Measurements from ENCODE around the gene BIN1.

The BIN1 gene

DNA sequence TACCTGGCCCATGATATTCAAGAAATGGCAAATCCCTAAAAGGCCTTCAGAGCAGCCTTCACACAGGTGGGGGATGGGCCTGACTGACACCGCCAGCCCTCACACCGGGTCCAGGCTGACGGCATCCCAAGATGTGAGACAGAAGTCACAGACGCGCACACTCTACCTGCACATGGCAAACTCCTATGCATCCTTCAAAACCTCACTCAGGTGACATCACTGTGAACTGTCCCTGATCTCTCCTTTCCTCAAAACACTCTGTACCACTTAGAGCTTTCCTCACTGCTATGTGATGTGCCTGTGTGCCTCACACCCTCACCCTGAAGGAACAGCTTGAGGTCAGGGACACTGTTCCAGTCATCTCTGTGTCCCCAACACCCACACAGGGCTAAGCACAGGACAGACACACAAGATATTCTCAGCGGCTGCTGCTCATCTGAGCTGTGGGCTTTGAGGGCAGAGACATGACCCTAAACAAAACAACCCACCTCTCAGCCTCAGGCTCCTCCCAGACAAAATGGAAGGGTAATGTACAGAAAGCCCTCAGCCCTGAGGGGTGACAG lies 27.5 kb downstream of the BIN1 start:
- no peak overlapping the region for H3K4me3 ChIP-seq (ENCODE audit: low read depth, low read length)

DNA sequence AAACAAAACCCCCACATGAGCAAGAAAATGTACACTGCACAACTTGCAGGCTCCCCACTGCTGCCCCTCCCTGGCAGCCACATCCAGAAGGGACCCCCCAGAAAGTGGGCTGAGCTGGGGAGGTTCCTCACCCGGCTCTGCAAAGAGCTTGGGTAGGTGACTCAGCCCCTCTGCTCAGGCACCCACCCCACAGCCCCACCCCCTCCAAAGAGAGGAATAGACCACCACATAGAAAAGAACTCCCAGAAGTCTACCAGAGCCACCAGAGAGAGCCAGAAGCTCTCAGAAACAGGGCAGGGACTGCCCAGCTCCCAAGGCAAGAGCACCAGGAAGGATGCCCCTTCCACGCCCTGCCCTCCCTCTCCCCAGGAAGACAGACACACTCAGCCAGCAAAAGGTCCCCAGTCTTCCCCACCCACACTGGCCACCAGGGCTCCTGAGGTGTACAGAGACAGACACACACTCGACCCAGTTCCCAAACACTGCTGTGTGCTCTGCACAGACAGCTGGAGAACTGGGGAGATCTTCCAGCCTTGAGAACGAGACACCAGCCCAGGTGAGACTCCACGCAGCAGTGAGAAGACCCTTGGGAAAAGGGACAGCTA lies 28.2 kb downstream of the BIN1 start:
- no peak overlapping the region for H3K4me3 ChIP-seq (ENCODE audit: low read depth, low read length)

DNA sequence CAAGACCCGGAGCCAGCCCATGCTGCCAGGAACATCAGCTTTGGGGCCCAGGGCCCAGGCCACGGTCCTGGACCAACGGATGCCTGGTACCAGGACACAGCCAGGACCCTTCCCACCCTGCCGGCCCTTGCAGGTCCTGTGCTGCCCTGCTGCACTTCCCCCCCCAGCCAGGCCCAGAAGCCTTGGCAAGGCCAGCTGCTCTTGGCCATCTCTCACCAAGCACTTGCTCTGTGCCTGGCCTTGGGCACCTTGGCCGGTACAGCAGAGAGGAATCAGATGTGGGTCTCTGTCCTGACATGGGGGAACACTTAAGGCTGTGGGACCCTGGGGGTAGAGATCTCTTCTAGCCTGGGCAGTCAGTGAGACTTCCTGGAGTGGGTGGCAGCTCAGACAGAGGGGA lies 28.9 kb downstream of the BIN1 start:
- no peak overlapping the region for H3K4me3 ChIP-seq (ENCODE audit: low read depth, low read length)

DNA sequence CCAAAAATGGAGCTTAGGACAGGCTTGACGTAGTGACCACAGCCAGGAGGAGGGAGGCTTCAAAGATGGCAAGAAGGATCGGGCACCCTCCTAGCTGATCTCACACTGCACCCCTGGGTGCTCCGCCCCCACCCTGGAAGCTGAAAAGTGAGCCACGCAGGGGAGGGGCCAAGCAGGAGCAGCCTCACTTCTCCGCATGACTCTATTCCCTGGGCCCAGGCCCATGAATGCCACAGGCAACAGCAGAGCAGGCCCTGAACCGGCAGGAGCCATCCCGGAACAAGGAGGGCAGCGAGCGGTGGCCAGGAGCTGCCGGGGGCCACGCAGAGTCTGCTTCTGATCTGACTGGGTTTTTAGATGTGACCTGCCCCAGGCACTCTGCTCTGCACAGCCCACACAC lies 30.0 kb downstream of the BIN1 start:
- no peak overlapping the region for H3K4me3 ChIP-seq (ENCODE audit: low read depth, low read length)

DNA sequence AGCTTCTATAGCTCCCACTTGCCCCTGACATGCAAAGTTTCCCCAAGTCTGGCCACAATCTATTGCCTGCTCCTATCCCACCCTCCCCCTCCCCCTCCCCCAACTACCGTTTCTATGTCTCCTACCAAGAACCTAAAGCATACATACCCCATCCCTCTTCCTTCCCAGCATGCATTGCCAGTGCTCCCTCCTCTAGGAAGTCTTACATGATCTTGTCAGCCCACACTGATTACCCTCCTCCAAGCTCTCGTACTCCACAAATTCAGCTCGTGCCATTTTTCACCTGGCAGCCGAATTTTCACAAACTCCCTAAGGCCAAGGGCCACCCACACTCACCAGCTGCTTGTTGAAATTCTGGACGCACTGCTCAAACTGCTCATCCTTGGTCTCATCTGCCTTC lies 30.7 kb downstream of the BIN1 start:
- no peak overlapping the region for H3K4me3 ChIP-seq (ENCODE audit: low read depth, low read length)

DNA sequence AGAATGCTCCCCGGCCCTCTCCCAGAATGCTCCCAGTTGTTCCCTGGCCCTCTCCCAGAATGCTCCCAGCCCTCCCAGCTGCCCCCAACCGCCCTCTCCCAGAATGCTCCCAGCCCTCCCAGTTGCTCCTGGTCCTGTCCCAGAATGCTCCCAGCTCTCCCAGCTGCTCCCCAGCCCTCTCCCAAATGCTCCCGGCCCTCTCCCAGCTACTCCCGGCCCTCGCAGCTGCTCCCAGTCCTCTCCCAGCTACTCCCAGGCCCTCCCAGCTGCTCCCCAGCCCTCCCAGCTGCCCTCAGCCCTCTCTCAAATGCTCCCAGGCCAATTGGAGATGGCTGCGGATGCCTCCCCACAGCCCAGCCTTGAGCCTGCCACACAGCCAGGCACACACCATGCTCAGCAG lies 31.1 kb downstream of the BIN1 start:
- no peak overlapping the region for H3K4me3 ChIP-seq (ENCODE audit: low read depth, low read length)

DNA sequence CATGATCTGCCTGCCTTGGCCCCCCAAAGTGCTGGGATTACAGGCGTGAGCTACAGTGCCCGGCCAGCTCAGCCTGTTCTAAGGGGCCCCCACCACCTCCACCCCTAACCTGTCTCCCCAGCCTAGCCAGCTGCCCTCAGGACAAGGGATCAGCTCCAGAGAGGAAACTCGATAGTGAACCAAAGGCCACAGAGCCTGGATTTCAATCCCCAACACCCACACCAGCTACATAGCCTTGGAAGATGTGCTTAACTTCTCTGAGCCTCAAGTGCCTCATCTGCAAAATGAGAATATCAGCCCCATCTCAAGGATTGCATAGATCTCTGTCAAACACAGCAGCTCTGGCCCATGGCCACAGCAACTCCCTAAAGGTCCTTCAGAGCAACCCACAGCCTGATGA lies 32.0 kb downstream of the BIN1 start:
- no peak overlapping the region for H3K4me3 ChIP-seq (ENCODE audit: low read depth, low read length)

DNA sequence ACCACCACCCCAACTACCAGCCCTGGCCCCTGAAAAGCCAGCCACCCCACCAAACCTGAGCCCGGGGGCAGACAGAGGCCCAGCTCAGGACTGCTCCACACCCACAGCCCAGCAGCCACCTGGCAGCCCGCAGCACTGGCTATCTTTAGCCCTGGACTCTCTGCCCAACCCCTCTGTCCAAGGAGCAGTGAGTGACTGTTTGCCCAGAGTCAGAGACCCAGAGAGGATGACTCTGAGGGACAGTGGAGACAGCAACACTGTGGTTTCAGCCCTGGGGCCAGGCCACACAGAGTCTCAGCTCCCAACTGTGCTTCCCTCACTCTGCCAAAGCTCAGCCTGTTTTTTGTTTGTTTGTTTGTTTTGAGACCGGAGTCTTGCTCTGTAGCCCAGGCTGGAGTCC lies 32.6 kb downstream of the BIN1 start:
- H3K4me3 ChIP-seq (ENCODE audit: low read depth, low read length) = no peak overlapping the region

DNA sequence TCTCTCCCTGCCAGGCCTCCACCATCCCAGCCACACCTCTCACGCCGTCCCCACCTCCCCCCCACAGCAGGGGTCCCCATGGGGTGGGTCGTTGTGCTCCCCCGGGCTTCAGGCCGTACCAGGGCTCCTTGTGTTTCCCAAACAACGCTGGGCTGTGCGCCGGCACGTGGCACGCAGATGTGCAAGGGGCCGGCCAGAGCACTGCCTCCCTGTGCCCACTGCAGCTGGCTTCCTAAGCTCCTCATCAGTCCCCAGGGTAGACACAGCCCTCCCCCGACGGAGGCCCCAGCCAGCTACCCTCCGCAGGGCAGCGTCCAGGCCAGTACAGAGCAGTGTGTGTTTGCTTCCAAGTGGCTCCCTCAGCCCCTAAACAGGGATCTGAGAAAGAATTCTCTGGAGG lies 34.0 kb downstream of the BIN1 start:
- H3K4me3 ChIP-seq (ENCODE audit: low read depth, low read length) = no peak overlapping the region

DNA sequence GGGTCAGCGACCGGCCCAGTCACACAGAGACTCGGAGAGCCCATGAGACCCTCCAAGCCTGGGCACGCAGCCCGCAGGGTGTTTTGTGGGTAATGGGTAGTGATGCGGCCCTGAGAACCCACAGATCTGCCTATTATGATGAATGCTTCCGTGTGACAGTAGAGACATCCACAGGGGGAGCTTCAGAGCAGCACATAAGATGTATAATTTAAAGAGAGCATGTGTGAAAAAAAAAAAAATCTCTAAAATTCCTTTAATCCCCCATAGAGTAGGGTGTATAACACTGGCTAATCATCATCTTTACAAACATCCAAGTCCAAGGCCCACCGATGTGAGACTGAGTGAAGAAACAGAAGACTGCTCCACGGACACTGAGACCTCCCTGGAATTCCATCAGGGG lies 34.6 kb downstream of the BIN1 start:
- no peak overlapping the region for H3K4me3 ChIP-seq (ENCODE audit: low read depth, low read length)

DNA sequence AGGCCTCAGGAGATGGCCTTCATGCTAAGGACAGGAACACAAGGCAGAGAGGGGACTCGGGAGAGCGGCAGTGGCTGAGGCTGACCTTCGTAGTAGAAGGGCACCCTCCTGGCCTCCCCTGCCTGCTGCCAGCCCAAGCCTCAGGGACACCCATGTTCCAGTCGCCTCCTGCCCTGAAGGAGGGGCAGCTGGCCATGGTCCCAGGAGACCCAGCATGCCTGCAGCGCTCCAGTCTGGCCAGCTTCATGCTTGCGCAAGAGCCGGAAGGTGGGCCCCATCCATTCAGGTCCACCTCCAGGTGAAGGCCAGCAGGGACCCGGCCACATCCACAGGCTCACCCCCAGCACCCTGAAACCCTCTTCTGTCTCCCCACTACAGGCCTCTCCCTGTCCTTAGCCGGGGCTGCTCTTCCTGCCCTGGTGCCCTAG lies 35.0 kb downstream of the BIN1 start:
- H3K4me3 ChIP-seq (ENCODE audit: low read depth, low read length) = no peak overlapping the region

DNA sequence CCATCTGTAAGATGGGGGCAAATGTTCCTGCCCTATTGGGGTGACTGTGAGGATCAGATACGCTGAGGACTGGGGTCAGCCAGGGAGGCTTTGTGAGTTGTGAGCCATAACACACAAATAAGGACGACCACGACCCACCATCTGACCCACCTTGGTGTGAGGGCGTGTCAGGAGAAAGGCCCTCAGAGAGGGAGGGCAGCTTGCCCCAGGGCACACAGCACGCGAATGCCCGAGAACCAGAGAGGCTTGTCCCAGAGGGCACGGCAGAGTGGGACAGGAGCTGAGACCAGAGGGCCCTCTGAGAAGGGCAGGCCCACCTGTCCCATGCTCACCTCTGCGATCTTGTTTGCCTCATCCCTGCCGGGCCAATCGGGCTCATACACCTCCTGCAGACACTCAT lies 36.7 kb downstream of the BIN1 start:
- no peak overlapping the region for H3K4me3 ChIP-seq (ENCODE audit: low read depth, low read length)

DNA sequence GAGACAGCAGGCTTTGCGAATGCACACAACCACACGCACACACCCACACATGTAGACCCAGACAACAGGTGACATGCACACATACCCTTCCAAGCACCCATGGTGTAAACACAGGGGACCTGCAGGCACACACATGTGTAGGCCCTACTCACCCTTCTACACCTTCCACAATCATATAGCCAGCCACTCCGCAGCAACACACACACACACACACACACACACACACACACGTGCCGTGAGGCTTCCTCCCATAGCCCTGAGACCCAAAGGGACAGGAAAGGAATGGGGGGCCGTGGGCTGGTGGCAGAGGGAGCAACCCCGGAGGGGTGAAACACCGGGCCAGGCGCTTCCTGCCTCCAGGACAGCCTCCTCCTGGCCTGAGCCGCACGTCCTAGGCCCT lies 37.4 kb downstream of the BIN1 start:
- no peak overlapping the region for H3K4me3 ChIP-seq (ENCODE audit: low read depth, low read length)

DNA sequence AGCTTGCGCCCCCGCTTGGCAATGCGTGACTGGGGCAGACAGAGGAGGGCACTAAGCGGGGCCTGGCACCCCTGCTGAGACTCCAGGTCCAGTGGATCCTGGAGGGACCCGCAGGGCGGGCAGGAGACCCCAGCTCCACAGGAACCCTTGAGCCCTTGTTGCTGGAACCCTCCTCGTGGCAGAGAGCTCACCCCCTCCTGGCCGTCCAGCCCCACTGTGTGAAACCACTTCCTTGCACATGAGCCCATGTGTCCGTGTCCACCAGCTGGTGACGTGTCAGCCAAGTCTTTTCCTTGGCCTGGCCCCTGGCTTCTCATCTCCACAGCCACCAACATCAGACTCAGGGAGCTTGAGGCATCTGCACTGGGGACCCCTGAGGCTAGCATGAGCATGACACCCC lies 38.0 kb downstream of the BIN1 start:
- no peak overlapping the region for H3K4me3 ChIP-seq (ENCODE audit: low read depth, low read length)

DNA sequence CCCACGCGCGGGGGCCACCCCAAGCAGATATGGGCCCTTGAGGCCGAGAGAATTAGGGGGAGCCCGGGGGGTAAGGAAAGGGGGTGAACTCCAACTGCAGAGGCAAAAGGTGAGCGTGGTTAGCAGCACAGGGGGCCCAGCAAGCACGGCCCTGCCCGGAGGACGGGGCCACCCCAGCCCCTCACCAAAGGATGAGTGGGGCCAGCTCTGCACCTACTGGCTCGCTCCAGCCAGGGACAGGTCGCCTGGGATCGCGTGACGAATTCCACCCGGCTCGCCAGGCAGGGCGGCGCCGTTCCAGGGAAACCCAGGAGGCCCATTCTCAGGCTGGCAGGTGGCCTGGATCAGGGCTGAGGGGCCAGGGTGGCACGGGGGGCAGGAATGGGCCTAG lies 38.6 kb downstream of the BIN1 start:
- H3K4me3 ChIP-seq (ENCODE audit: low read depth, low read length) = no peak overlapping the region

DNA sequence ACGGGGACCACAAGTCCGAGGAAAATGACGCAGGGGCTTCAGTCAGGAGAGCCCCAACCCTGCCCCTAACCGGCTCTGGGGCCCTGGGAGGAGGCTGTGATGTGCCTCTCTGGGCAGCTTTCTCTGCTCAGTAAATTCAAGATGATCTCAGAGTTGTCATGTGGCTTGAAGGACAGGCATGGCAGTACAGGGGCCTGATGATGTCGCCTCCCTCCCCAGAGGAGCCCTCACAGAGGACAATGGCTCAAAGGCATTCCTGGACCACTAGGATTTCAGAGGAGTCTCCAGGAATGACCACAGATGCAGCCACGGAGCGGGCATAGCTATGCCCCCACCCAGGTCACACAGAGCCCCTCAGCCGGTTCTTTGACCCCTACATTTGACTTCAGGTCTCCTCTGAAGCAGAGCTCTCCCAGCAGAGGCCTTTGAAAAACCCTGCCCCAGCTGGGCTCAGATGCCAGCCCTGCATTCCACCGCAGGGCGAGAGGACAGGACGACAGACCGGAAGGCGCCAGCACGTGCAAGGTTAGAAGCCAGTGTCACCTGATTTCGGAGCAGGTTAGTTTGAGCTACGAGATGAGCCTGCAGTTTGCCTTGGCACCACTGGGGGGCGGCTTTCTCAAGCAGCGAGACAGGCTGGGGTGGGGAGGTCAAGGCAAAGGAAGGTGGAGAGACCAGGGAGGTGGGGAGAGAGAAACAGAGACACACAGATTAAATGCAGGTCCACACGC lies 39.2 kb downstream of the BIN1 start:
- no peak overlapping the region for H3K4me3 ChIP-seq (ENCODE audit: low read depth, low read length)

DNA sequence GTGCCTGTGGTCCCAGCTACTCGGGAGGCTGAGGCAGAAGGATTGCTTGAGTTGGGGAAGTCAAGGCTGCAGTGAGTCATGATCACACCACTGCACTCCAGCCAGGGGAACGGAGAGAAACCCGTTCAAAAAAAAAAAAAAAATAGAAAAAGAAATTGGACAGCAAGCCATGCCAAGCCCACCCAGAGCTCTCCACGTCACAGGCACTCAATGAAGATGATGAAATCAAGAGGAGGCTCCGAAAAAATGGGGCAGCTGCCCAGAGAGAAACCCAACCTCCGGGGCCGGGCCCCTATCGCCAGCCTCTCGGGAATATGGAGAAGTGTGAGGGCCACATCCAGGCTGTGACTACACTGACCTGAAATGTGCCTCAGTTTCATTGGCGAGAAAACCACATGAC lies 40.0 kb downstream of the BIN1 start:
- no peak overlapping the region for H3K4me3 ChIP-seq (ENCODE audit: low read depth, low read length)

DNA sequence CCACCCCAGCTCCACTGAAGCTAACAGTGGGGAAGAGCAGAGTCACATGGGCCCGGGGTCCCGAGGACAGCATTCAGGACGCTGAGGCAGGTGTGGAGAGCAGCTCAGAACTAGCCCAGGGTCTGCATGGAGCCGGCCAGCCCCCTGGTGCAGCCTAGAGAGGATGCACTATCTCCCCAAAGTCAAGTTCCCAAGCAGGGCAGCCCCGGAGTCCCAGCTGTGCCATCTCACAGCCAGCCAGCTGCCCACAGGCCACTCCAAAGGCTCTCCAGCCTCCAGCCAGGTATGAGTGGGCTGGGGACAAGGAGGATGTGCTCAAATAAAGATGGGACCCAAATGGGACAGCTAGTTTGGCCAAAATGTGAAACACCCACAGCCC lies 41.0 kb downstream of the BIN1 start:
- H3K4me3 ChIP-seq (ENCODE audit: low read depth, low read length) = no peak overlapping the region

DNA sequence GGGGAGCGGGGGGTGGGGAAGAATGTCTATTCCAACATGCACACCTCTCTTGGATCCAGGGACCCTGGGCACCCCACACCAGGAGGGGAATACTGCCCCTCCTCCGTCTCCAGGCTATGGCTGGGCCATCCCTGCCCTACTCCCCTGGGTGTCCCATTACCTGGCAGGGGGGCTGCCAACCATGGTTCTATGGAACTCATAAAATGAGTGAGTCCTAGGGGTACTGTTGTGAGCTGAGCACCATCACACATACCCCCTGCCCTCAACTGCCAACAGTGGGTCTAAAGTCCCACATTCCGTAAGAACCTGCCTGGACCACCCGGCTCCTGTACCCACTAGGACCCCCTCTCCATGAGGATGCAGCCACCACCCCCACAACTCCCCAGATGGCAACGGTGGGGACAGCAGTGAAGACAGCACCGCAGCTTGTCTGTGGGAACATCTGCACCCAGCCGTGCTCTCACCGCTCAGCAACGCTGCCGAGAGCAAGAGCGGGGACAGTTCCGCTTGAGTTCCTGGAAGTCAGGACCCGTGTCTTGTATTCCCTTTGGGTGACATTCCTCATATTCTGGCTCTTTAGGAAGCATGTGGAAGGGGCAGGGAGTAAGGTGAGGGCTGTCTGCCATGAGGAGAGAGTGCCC lies 41.5 kb downstream of the BIN1 start:
- H3K4me3 ChIP-seq (ENCODE audit: low read depth, low read length) = no peak overlapping the region

DNA sequence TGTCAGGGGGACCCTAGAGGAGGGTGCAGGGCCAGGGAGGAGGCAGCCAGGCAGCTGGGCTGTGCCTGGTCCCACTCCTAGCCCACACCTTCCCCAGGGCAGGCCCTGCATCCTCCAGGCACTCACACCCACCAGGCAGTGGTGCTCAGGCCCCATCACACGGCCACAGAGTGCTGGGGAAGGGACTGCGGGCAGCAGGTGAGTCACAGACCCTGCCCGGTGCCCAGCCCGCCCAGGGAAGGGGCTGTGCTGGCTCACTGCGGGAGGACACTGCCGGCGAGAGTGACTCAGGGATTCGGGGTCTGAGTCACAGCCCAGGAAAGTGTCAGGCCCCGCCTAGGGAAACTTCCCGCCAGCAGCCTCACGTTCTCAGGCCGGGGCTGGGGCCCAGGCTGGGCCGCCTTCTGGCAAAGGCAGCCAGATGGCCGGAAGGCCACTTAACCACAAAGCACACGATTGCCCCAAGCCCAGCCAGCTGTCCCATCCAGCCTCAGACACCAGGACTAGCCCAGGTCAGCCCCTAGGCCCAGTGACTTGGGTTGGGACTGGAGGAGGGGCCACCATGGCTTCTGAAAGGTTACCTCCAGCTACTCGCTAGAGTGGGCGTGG lies 42.2 kb downstream of the BIN1 start:
- no peak overlapping the region for H3K4me3 ChIP-seq (ENCODE audit: low read depth, low read length)

DNA sequence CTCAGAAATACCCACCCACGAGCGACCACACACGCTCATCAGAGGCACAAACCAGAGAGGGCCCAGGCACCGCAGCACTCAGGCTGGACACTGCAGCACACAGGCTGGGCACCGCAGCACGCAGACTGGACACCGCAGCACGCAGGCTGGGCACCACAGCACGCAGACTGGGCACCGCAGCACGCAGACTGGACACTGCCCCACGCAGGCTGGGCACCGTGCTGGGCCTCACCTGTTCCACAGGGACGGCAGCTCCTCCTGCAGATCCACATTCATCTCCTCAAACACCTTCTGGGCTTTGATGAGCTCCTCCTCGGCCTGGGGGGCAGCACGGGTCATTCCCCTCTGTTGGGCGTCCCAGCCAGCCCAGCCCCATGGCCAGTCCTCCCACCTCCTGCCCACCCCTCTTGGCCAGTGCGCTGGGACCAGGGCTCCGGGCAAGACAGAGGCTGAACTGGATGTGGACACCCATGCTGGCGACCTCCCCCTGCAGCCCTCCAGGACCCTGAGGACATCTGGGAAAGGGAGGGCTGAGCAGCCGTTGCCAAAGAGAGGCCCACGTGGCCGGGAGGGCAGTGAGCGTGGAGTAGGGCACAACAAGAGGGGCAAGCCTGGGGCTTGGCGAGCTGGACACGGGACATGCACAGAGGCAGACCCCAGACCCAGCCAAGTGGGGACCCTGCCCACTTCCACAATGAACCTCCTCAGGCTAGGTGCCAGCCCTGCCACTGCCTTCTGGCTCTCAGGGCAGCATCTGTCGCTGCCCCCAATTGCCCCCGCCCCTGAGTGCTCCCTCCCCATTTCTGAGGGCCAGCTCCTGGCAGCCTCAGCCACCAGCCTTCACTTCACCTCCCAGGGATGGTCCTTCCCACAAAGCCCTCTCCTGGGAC lies 43.0 kb downstream of the BIN1 start:
- no peak overlapping the region for H3K4me3 ChIP-seq (ENCODE audit: low read depth, low read length)
